NCI-H2227 treated with DMSO at 0.1 percent for 48 hours (cell line): ENCODE results near the gene ATP5F1A.
"Not testable (repeated sequence)": the region's sequence is repeated elsewhere in the genome, so short reads cannot be mapped to it uniquely, and the experiment has no call there.

Experiments used
- DNase-seq: peaks from one replicate; lab custom pipeline; 2025; lab: John Stamatoyannopoulos, UW

ATP5F1A gene

DNA sequence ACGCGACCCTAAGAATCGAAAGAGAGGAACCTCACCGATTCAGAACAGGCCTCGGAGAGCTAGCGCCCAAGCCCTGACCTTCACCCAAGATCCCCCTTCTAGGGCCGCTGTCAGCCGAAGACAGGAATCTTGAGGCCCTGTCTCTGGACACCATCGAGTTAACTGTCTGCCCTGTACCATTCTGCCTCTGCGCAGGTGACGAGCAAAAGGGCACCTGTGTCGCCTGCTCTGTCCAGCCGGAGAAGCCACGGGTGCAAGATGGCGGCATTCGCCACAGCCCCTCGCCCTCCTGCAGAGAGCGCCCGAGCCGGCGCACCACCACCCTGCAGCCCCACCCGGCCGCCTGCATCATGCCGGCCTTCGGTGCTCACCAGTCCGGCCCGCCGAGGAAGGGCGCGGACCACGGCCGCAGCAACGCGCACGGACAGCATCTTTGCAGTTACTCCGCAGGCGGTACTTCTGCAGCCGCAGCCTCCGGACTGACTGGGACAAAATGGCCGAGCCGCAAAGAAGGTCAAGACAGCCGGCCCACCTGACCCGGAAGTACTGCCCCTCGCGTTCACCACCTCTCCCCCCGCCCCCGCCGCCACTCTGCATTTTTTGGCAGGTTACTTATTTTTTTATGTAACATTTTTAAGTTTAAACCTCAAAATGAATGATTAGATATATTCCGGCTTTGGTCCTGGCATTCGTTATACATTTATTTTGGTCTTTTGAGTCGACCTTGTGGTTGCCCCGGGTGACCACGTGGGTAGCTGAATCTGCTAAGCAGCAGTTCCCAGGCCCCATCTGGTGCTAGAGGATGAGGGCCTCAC, at the start of gene ATP5F1A:
Gene ATP5F1A (minus strand): TSS at position 496 of the 815 bp plus-strand sequence. CDS start 65 bp downstream, at position 431.
- peak; percentile 95 for DNase-seq

GRCh38 chr18:46141199-46141598, 43.1 kb upstream of the ATP5F1A start:
- DNase-seq = no peak

DNA sequence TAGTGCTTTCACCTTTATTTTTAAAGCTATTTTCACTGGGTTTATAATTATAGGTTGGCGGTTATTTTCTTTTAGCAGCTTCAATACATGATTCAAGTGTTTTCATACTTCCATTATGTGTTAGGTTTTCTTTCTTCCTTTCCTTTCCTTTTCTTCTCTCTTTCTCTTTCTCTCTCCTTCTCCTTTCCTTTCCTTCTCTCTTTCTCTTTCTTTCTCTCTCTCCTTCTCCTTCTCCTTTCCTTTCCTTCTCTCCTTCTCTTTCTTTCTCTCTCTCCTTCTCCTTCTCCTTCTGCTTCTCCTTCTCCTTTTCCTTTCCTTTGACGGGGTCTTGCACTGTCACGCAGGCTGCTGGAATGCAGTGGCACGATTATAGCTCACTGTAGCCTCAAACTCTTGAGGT, 42.1 kb upstream of the ATP5F1A start:
- DNase-seq = no peak

DNA sequence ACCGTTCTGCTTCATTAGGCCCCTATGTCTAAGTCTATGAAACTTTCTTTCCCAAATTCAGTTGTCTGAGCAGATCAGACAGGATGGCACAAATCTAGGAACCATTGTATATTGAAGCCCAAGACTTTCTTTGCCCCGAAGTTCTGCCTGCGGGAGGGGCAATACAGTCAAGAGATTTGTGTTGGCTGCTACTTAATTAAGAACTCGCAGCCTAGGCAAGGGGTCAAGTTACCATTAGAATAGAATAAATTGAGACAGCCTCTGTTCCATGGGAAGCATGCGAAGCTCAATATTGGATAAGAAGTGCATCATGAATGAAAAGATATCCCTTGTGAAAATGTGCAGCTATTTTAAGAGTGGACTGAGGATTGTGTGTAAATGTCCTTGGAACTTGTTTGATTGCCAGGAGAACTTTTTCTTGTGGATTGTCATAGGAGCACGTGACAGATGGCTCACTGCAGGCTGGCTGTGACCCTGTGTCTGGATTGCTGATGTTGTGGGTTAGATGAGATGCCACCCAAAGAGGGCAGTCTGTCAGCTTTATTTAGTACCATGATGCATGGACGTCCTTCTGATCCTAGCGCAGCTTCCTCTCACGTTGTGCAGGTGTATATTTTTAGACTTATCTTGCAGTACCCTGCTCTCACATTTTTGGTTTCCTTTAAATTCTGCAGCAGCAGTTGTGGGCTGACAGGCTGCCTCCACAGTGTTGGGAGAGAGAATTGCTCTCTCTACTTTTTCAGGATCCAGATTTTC, 37.0 kb upstream of the ATP5F1A start:
- no peak for DNase-seq

GRCh38 chr18:46133534-46133933, 35.4 kb upstream of the ATP5F1A start:
- DNase-seq = no peak

DNA sequence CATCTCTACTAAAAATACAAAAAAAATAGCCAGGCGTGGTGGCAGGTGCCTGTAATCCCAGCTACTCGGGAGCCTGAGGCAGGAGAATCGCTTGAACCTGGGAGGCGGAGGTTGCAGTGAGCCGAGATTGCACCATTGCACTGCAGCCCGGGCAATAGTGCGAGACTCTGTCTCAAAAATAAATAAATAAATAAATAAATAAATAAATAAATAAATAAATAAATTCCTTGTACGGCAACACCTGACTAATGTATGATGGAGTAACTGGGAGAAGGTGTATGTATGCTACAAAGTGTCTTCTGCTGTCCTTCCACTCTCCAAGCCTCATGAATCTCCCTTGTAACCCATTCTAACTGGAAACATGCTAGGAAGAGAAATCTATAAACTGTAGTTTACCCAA, 32.5 kb upstream of the ATP5F1A start:
- not testable (repeated sequence) for DNase-seq

- DNase-seq = no peak
Measured at GRCh38 chr18:46130061-46130460, 32.0 kb upstream of the ATP5F1A start.

DNA sequence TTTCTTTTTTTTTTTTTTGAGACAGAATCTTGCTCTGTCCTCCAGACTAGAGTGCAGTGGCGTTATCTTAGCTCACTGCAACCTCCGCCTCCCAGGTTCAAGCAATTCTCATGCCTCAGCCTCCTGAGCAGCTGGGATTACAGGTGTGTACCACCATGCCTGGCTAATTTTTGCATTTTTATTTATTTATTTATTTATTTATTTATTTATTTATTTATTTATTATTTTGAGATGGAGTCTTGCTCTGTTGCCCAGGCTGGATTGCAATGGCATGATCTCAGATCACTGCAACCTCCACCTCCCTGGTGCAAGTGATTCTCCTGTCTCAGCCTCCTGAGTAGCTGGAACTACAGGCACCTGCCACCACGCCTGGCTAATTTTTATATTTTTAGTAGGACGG, 28.5 kb upstream of the ATP5F1A start:
- not testable (repeated sequence) for DNase-seq

GRCh38 chr18:46113751-46114150, 15.7 kb upstream of the ATP5F1A start:
- DNase-seq = no peak

DNA sequence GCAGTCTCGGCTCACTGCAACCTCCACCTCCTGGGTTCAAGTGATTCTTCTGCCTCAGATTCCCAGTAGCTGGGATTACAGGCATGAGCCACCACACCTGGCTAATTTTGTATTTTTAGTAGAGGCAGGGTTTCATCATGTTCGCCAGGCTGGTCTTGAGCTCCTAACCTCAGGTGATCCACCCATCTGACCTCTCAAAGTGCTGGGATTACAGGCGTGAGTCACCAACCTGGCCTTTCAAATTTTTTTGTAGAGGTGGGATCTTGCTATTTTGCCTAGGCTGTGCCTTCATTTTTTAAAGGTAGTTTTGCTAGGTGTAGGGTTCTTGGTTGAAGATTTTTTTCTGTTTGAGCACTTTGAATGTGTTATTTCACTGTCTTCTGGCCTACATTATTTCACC, 12.3 kb upstream of the ATP5F1A start:
- DNase-seq = no peak

DNA sequence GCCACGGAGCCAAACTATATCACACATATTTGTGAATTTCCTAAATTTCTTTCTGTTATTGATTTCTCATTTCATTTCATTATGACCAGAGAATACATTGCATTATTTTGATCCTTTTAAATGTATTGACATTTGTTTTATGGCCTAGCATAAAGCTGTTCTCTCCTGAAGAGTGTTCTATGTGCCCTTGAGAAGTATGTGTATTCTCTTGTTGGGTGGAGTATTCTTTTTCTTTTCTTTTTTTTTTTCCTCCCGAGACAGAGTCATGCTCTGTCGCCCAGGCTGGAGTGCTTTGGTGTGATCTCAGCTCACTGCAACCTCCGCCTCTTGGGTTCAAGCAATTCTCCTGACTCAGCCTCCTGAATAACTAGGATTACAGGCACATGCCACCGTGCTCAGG, 11.3 kb upstream of the ATP5F1A start:
- DNase-seq = no peak

DNA sequence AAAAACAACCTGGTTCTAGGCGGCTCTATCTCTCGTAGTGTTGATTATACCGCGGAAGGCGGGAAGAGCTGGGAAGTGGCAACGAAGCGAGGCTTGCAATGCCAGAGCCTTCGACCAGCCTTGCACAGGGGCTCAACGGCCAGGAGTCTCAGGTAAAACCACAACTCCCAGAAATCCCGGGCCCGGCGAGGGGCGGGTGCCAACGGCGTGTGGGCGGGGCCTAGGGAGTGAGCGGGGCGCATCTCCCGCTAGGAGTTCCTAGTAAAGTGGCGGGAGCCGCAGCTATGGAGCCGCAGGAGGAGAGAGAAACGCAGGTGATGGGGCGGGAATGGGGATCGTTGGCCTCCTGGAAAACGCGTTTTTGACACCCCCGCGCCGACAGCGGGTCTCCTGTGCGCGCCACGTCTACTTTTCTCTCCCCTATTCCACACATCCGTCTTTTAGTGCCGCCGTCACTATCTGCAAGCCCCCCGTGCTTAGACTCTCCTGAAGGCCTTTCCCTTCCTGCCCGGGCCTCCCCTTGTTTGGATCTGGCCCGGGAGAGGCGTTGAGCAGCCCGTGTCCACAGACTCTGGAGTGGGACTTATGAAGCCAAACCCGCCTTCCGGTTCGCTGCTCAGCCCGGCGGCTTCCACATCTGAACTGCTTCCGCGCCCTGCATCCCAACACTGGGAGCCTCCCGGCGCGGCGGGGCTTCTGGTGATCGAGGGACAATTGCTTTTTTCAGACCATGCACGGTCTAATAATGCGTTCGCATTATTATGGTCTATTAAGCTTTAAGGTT, 6.2 kb upstream of the ATP5F1A start, which contains the start of gene HAUS1:
Gene HAUS1 (plus strand): TSS at position 258 of the 784 bp plus-strand sequence. CDS start 27 bp downstream, at position 285.
- DNase-seq = peak; percentile 97

GRCh38 chr18:46099463-46099862, 1.4 kb upstream of the ATP5F1A start:
- DNase-seq = no peak

DNA sequence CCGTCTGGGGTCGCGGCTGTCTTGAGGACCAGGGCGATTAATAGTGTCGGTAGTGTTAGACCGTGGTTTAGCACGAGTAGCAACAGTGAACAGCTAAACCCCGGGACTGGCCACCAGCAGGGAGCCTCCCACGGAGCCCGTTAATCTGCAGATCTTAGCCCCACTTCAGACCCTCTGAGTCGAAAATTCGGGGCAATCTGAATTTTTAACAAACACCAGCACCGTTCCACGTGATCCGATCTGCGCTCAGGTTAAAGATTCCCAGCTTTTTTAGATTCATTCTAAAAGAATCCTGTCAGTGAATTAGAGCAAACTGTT, 479 bp upstream of the ATP5F1A start:
- no peak for DNase-seq

GRCh38 chr18:46097431-46097800, 680 bp downstream of the ATP5F1A start:
- DNase-seq = no peak

- DNase-seq = no peak
Measured at GRCh38 chr18:46096651-46097300, 1.3 kb downstream of the ATP5F1A start.

- no peak for DNase-seq
Measured at GRCh38 chr18:46095532-46095931, 2.6 kb downstream of the ATP5F1A start.

DNA sequence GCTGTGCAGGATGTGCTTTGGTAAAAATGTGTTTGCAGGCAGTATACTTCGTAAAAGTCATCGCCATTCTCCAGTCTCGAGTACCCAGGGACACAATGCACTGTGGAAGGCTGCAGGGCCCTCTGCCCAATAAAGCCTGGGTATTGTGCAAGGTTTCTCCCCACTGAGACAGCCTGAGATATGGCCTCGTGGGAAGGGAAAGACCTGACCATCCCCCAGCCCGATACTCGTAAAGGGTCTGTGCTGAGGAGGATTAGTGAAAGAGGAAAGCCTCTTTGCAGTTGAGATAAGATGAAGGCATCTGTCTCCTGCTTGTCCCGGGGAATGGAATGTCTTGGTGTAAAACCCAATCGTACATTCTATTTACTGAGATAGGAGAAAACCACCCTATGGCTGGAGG, 9.6 kb downstream of the ATP5F1A start:
- DNase-seq = not testable (repeated sequence)

DNA sequence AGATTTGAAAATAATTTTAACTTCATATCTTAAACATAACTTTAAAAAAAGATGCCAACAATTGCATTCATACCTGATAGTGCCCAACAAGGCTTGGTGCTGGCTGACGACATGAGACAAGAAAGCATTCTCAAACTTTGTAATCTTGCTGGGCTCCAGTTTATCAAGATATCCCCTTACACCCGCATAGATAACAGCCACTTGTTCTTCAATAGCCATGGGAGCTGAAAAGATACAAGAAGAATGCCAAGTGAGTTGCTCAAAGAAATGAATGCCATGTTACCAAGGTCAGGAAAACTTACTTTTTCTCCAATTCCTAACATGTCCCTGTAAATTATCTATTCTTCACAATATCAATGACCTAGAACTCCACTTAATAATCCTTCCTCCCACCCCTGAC, 13.7 kb downstream of the ATP5F1A start:
- DNase-seq = no peak

GRCh38 chr18:46080156-46080555, 17.9 kb downstream of the ATP5F1A start:
- no peak for DNase-seq

- DNase-seq = no peak
Measured at GRCh38 chr18:46079336-46079735, 18.8 kb downstream of the ATP5F1A start.
